H7 (cell line): ENCODE data around the gene ERN2. TPM values are rescaled to one million over a fixed set of nuclear protein-coding genes. Genes with fewer than 3 reads are reported as not detected.

Experiments
- DNase-seq: peaks from one replicate; pipeline ENCODE4 v3.0.0; 2012
- H3K27me3 ChIP-seq: 2 replicates; pipeline ENCODE4 v1.6.0; 2011; ENCODE audit warnings: mild to moderate bottlenecking, low read length; ENCODE audit not compliant: control insufficient read depth, insufficient read depth
- H3K36me3 ChIP-seq: replicated peaks from 2 replicates; pipeline ENCODE4 v1.5.1; 2011; ENCODE audit warnings: low read length; ENCODE audit not compliant: control insufficient read depth, insufficient read depth
- H3K4me3 ChIP-seq: 2 replicates; pipeline ENCODE4 v1.5.1; 2011; ENCODE audit warnings: low read depth, mild to moderate bottlenecking, control low read depth, low read length, moderate library complexity; ENCODE audit not compliant: insufficient read depth
- total RNA-seq: library from RNA; depleted of rRNA; stranded (reverse); fragments of >200 nt; shearing (Covaris generic); gene quantifications from 2 replicates; pipeline ENCODE4 v1.2.3, GENCODE V29; 2014; rRNA removed

Gene ERN2
- total RNA-seq, 1 experiment from 2014 or later = 3.7 TPM

DNA sequence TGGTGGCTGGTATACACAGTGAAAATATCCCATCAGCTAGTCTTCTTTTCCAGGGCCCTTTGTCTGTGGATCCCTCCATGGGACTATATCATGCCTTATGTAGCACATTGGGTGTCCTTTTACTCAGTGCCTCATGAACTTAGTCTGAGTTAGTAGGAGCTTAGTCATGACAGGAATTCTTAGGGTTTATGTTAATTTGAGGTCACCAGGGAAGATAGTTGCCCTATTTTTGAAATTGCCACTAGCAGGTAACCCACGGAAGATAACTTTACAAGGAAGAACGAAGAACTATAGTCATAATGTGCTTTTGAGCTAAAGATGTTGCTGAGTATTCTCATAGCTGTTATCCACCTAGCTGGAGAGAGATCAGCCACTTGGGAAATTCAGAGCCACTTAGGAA lies 49.1 kb downstream of the ERN2 start:
- H3K27me3 ChIP-seq = no peaks in the 10 kb centered on the region
- H3K4me3 ChIP-seq = no peak overlapping the region
- no peak for DNase-seq
- H3K36me3 ChIP-seq = peaks cover 28% of the 10 kb centered on the region

DNA sequence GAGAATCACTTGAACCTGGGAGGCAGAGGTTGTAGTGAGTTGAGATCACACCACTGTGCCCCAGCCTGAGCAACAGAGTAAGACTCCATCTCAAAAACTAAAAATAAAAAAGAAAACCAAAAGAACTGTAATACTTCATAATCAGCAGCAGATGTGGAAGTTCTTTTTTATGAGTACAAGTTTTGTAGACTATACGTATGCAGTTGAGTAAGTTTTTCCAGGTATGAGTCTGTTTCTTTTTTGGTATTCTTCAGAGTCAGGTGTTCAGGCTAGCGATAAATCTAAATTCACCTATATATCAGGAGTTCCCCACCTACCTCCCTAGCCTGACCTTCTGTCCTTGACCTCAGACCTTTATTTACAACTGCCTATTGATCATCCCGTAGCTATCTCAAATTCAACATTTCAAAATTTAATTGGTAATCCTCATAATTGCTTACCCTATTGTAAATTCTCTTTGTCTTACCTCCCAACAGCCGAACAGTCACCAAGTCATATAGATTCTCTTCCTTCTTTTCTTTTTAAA lies 61.0 kb downstream of the ERN2 start:
- H3K36me3 ChIP-seq = peaks cover 2% of the 10 kb centered on the region; the same call in 1 of the 2 replicates
- H3K27me3 ChIP-seq = no peaks in the 10 kb centered on the region
- DNase-seq = no peak
- no peak overlapping the region for H3K4me3 ChIP-seq

DNA sequence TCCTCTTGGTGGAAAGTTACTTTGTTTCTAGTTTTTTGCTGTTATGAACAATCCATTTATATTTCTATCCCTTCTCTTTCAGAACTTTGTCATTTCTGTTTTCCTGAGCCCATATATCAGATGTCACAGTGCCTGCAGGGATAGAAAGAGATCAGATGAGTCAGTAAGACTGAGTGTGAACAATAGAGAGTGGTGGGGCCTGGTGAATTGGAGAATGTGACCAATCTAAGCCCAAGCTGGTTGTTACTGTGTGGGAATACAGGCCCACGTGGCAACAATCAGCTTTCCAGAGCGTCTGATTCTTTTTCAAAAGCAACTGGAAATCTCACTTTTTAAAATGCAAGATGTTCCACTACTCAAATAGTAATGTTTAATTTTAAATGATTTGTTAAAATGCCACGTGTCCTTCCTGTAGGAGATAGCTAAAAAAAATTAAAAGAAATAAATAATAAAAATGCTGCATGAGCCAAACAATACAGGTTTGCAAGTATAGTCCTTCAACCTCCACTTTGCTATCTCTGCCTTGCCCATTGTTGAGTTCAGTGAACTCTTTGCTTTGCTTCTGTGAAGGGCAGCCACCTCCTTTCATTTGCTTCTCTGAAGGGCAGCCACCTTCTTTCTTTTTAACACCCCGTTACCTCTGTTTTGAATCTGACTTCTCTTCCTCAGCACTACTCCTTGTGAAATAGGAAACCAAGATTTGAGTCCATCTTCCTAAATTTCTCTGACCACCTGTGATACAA lies 62.2 kb downstream of the ERN2 start:
- H3K36me3 ChIP-seq = peaks cover 2% of the 10 kb centered on the region; the same call in 1 of the 2 replicates
- DNase-seq = no peak
- H3K27me3 ChIP-seq = no peaks in the 10 kb centered on the region
- no peak overlapping the region for H3K4me3 ChIP-seq

DNA sequence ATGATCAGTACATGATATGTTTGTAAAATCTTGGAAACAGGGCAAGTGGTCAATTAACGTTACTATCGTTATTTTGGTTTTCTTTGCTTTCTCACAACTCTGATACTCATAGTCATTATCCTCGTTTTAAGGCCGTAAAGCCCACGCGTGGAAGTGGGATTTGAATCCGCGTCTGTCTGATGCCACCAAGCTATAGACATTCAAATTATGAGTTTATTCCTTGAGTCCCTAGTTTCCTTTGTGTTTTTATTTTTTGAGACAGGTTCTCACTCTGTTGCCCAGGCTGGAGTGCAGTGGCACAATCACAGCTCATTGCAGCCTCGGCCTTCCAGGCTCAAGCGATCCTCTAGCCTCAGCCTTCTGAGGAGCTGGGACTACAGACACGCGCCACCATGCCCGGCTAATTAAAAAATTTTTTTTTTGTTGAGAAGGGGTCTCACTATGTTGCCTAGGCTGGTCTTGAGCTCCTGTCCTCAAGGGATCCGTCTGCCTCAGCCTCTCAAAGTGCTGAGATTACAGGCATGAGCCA lies 70.7 kb downstream of the ERN2 start:
- Histone ChIP-seq H3K27me3 (no peaks in the 10 kb centered on the region), H3K4me3 (peak overlapping the region; percentile 81), H3K36me3 (peaks cover 7% of the 10 kb centered on the region)
- no peak for DNase-seq

DNA sequence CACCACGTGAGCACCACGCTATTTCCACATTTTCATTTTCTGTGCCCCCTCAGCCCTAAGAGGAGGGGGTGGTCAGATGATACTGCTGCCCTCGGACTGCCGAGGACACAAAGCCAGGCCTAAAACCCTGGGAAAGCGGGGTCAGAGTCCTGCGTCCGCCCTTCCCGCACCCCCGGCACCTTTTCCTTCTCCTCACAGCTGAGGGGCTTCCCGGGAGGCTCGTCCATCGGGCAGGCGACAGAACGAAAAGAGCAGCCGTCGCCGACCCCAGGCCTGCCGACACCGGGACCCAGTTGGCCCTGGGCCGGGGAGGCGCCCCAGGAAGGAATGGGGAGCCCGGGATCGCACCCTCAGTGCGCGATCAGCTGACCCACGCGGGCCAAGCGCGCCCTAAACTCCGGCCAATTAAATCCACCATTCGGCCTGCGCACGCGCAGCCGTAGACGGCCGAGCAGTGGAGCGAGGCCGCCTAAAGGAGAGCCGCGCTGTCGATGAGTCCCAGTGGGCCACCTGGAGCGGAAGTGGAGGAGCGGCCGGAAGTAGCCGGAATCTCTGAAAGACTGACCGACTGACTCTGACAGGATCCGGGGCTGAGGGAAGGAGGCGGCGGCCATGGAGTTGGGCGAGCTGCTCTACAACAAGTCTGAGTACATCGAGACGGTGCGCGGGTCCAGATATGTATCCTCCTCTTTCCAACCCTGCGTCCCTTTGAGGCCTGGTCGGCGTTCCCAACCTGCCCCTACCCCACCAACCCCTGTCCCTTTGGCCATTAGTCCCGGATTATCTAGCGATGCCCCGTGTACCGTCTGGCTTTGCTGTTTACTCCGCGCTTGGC lies 71.9 kb downstream of the ERN2 start, which contains the start of the genes DCTN5 and PALB2:
Gene DCTN5, plus strand, starts transcription at position 536 of the 835 bp plus-strand sequence. Its CDS starts 77 bp downstream, at position 613.
Gene PALB2, minus strand, starts transcription at position 380 of the 835 bp plus-strand sequence. Its CDS starts 153 bp downstream, at position 227.
- Histone ChIP-seq H3K36me3 (peaks cover 7% of the 10 kb centered on the region), H3K27me3 (no peaks in the 10 kb centered on the region), H3K4me3 (peak within 1 kb of the TSS; percentile 81)
- DNase-seq = peak; percentile 96

DNA sequence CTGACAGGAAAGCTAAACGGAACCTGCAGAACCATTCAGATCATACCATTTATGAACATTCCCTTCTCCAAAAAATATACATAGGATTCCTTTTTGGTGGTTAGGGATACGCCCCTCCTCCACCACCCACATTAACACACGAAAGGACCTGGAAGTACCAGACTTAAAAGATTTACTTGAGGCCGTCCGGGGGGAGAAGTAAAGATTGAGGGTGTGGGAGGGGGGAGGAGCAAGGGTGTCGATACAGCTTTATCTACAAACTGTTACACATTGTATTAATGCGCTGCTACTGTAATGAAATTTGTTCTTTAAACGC lies 72.4 kb downstream of the ERN2 start:
- Histone ChIP-seq H3K4me3 (peak overlapping the region; percentile 81), H3K27me3 (no peaks in the 10 kb centered on the region), H3K36me3 (peaks cover 12% of the 10 kb centered on the region)
- DNase-seq = peak; percentile 71

Other genes with a start within 250 kb of the ERN2 start
- gene GGA2, start 202.7 kb downstream of the ERN2 start, total RNA-seq = 23.2 and 34.1 TPM in 2 replicates
- gene EARS2, start 155.9 kb downstream of the ERN2 start, total RNA-seq = 101 and 105 TPM in 2 replicates
- 68.2 and 72.9 TPM in 2 replicates for gene UBFD1, start 155.5 kb downstream of the ERN2 start, total RNA-seq
- gene NDUFAB1, start 116.9 kb downstream of the ERN2 start, total RNA-seq = 304 and 426 TPM in 2 replicates
- gene PALB2, start 71.9 kb downstream of the ERN2 start, total RNA-seq = 21.7 and 26.1 TPM in 2 replicates
- 35.2 and 38.2 TPM in 2 replicates for gene DCTN5, start 71.8 kb downstream of the ERN2 start, total RNA-seq
- 125 and 126 TPM in 2 replicates for gene PLK1, start 34.3 kb downstream of the ERN2 start, total RNA-seq
- 1.9 and 2.1 TPM in 2 replicates for gene CHP2, start 41.8 kb upstream of the ERN2 start, total RNA-seq
- 0.44 and 0.80 TPM in 2 replicates for gene PRKCB, start 122.8 kb upstream of the ERN2 start, total RNA-seq